GM23338 (cell line): ENCODE results near the gene GPC6. TPM values are rescaled to one million over a fixed set of nuclear protein-coding genes. Genes with fewer than 3 reads are reported as not detected.

ENCODE experiments used
- ATAC-seq: fragments of 200-7000 bp; cut with Tn5 transposase; 3 replicates; pipeline ENCODE4 v1.9.1; 2020
- DNase-seq: peaks from one replicate; pipeline ENCODE4 v3.0.0-alpha.2; 2015; ENCODE audit warnings: low spot score
- H2AFZ ChIP-seq: fragments of 200-600 bp; sonication (generic); 2 replicates; pipeline ENCODE4 v1.8.0; 2016; ENCODE audit warnings: antibody characterized with exemption, mild to moderate bottlenecking, moderate library complexity
- H3F3A ChIP-seq: fragments of 200-600 bp; sonication (generic); replicated peaks from 2 replicates; pipeline ENCODE4 v1.8.0; 2017; ENCODE audit warnings: antibody characterized with exemption, mixed run types, low read depth
- H3K27ac ChIP-seq: fragments of 200-600 bp; sonication (generic); 2 replicates; pipeline ENCODE4 v1.6.1; 2016; ENCODE audit warnings: low read depth
- H3K27me3 ChIP-seq: fragments of 200-600 bp; sonication (generic); 2 replicates; pipeline ENCODE4 v1.8.0; 2016; ENCODE audit warnings: mild to moderate bottlenecking, mixed run types, moderate library complexity; ENCODE audit not compliant: insufficient read depth
- H3K36me3 ChIP-seq: fragments of 200-600 bp; sonication (generic); 2 replicates; pipeline ENCODE4 v1.8.0; 2016; ENCODE audit warnings: mild to moderate bottlenecking; ENCODE audit not compliant: insufficient read depth
- H3K4me1 ChIP-seq: fragments of 200-600 bp; sonication (generic); 2 replicates; pipeline ENCODE4 v1.8.0; 2016; ENCODE audit warnings: mild to moderate bottlenecking, moderate library complexity; ENCODE audit not compliant: insufficient read depth
- H3K4me2 ChIP-seq: fragments of 200-600 bp; sonication (generic); 2 replicates; pipeline ENCODE4 v1.7.1; 2017; ENCODE audit warnings: mixed run types
- H3K4me3 ChIP-seq: fragments of 200-600 bp; sonication (generic); 2 replicates; pipeline ENCODE4 v1.6.1; 2016; ENCODE audit warnings: mixed run types
- H3K79me2 ChIP-seq: fragments of 200-600 bp; sonication (generic); replicated peaks from 2 replicates; pipeline ENCODE4 v1.8.0; 2017; ENCODE audit warnings: mild to moderate bottlenecking; ENCODE audit not compliant: insufficient read depth
- H3K9me2 ChIP-seq: fragments of 200-600 bp; sonication (generic); 2 replicates; pipeline ENCODE4 v1.8.0; 2017; ENCODE audit not compliant: insufficient read depth
- H4K20me1 ChIP-seq: fragments of 200-600 bp; sonication (generic); replicated peaks from 2 replicates; pipeline ENCODE4 v1.8.0; 2017; ENCODE audit warnings: mild to moderate bottlenecking; ENCODE audit not compliant: insufficient read depth
- H3K27ac Mint-ChIP-seq: 2 replicates; pipeline ENCODE4 v1.8.0; 2020; ENCODE audit warnings: inconsistent platforms, mild to moderate bottlenecking, moderate library complexity, mixed read lengths
- H3K27me3 Mint-ChIP-seq: 3 replicates; pipeline ENCODE4 v1.8.0; 2022; ENCODE audit warnings: low read depth, mild to moderate bottlenecking, moderate library complexity, mixed read lengths, inconsistent platforms; ENCODE audit not compliant: insufficient read depth, poor library complexity
- H3K36me3 Mint-ChIP-seq: 3 replicates; pipeline ENCODE4 v1.8.0; 2021; ENCODE audit warnings: low read depth, mild to moderate bottlenecking, inconsistent platforms, moderate library complexity, mixed read lengths
- H3K4me1 Mint-ChIP-seq: 3 replicates; pipeline ENCODE4 v1.8.0; 2020; ENCODE audit warnings: mild to moderate bottlenecking, inconsistent platforms, mixed read lengths
- H3K4me3 Mint-ChIP-seq: 3 replicates; pipeline ENCODE4 v1.8.0; 2021; ENCODE audit warnings: moderate library complexity, mild to moderate bottlenecking, inconsistent platforms, mixed read lengths
- H3K9me3 Mint-ChIP-seq: 3 replicates; pipeline ENCODE4 v1.8.0; 2020; ENCODE audit warnings: moderate library complexity, mild to moderate bottlenecking, inconsistent platforms, mixed read lengths
- CREB1 ChIP-seq: fragments of 250-450 bp; sonication (Bioruptor Pico); IDR thresholded peaks from 2 replicates; pipeline ENCODE4 v1.5.0; 2020; ENCODE audit warnings: low read depth, mild to moderate bottlenecking, moderate library complexity
- EZH2 ChIP-seq: fragments of 200-600 bp; sonication (generic); IDR thresholded peaks from one replicate; pipeline ENCODE4 v1.8.0; 2017; ENCODE audit warnings: antibody characterized with exemption, mild to moderate bottlenecking, low read depth; ENCODE audit not compliant: unreplicated experiment
- EZH2phosphoT487 ChIP-seq: fragments of 200-600 bp; sonication (generic); IDR thresholded peaks from one replicate; pipeline ENCODE4 v1.8.1; 2018; ENCODE audit warnings: antibody characterized with exemption; ENCODE audit not compliant: unreplicated experiment
- JUNB ChIP-seq: IDR thresholded peaks from one replicate; pipeline ENCODE4 v1.6.1; 2016; ENCODE audit warnings: antibody characterized with exemption; ENCODE audit not compliant: unreplicated experiment
- NANOG ChIP-seq: IDR thresholded peaks from 2 replicates; pipeline ENCODE4 v1.6.1; 2016; ENCODE audit warnings: antibody characterized with exemption, borderline replicate concordance
- POLR2AphosphoS5 ChIP-seq: IDR thresholded peaks from 2 replicates; pipeline ENCODE4 v1.6.1; 2016; ENCODE audit warnings: antibody characterized with exemption, low read depth
- STAT1 ChIP-seq: IDR thresholded peaks from one replicate; pipeline ENCODE4 v1.6.1; 2016; ENCODE audit warnings: antibody characterized with exemption; ENCODE audit not compliant: unreplicated experiment
- ZNF114 ChIP-seq: fragments of 250-450 bp; sonication (Bioruptor Pico); IDR thresholded peaks from 2 replicates; pipeline ENCODE4 v1.5.0; 2020; ENCODE audit warnings: mild to moderate bottlenecking, moderate library complexity
- ZNF331 ChIP-seq: fragments of 250-450 bp; sonication (Bioruptor Pico); IDR thresholded peaks from 2 replicates; pipeline ENCODE4 v1.5.0; 2020; ENCODE audit warnings: low read depth, mild to moderate bottlenecking, moderate library complexity
- ZNF462 ChIP-seq: fragments of 250-450 bp; sonication (Bioruptor Pico); IDR thresholded peaks from 2 replicates; pipeline ENCODE4 v1.5.0; 2020; ENCODE audit warnings: mild to moderate bottlenecking, moderate library complexity
- polyA plus RNA-seq: library from polyadenylated mRNA; unstranded; fragments of >200 nt; fragmentation: Nextera tagmentation; extraction: Ambion mirVana; gene quantifications from 2 replicates; pipeline ENCODE4 v1.2.1, GENCODE V29; 2016
- total RNA-seq: library from RNA; depleted of rRNA; stranded (reverse); fragments of >200 nt; shearing (Covaris generic); gene quantifications from 2 replicates; pipeline ENCODE4 v1.2.3, GENCODE V29; 2014
- TF ChIP-seq, protein P1 (sequence below): IDR thresholded peaks from 2 replicates; pipeline ENCODE4 v1.6.1; 2016; ENCODE audit warnings: antibody characterized with exemption
- TF ChIP-seq, protein P2 (sequence below): IDR thresholded peaks from one replicate; pipeline ENCODE4 v1.6.1; 2018; ENCODE audit warnings: antibody characterized with exemption; ENCODE audit not compliant: unreplicated experiment
- TF ChIP-seq, protein P3 (sequence below), 2 experiments: fragments of 200-600 bp in 1 of 2; sonication (generic) in 1 of 2; conservative IDR thresholded peaks; 2 replicates each; pipeline versions ENCODE4 v1.5.1 to v1.6.1; 2016 to 2017; ENCODE audit warnings: antibody characterized with exemption in 2 of 2, low read depth in 2 of 2, mild to moderate bottlenecking in 2 of 2, moderate library complexity in 1 of 2

The GPC6 gene
- total and polyA plus RNA-seq, 2 experiments from 2014 or later: 6.4 to 28.6 TPM

GRCh38 chr13:94160875-94161274, 934.3 kb downstream of the GPC6 start:
- H3K4me3 ChIP-seq: no peak overlapping the region
- no peaks in the 10 kb centered on the region for H4K20me1 ChIP-seq
- H3K4me2 ChIP-seq: no peak overlapping the region
- TF ChIP-seq POLR2AphosphoS5 (no peak), NANOG (no peak), ZNF331 (CRISPR knock-in tag) (no peak), STAT1 (no peak), EZH2 (no peak), ZNF462 (CRISPR knock-in tag) (no peak), ZNF114 (CRISPR knock-in tag) (no peak), JUNB (no peak), EZH2phosphoT487 (no peak), CREB1 (no peak)
- TF ChIP-seq, protein P1, sequence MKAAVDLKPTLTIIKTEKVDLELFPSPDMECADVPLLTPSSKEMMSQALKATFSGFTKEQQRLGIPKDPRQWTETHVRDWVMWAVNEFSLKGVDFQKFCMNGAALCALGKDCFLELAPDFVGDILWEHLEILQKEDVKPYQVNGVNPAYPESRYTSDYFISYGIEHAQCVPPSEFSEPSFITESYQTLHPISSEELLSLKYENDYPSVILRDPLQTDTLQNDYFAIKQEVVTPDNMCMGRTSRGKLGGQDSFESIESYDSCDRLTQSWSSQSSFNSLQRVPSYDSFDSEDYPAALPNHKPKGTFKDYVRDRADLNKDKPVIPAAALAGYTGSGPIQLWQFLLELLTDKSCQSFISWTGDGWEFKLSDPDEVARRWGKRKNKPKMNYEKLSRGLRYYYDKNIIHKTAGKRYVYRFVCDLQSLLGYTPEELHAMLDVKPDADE: no peak
- TF ChIP-seq, protein P2, sequence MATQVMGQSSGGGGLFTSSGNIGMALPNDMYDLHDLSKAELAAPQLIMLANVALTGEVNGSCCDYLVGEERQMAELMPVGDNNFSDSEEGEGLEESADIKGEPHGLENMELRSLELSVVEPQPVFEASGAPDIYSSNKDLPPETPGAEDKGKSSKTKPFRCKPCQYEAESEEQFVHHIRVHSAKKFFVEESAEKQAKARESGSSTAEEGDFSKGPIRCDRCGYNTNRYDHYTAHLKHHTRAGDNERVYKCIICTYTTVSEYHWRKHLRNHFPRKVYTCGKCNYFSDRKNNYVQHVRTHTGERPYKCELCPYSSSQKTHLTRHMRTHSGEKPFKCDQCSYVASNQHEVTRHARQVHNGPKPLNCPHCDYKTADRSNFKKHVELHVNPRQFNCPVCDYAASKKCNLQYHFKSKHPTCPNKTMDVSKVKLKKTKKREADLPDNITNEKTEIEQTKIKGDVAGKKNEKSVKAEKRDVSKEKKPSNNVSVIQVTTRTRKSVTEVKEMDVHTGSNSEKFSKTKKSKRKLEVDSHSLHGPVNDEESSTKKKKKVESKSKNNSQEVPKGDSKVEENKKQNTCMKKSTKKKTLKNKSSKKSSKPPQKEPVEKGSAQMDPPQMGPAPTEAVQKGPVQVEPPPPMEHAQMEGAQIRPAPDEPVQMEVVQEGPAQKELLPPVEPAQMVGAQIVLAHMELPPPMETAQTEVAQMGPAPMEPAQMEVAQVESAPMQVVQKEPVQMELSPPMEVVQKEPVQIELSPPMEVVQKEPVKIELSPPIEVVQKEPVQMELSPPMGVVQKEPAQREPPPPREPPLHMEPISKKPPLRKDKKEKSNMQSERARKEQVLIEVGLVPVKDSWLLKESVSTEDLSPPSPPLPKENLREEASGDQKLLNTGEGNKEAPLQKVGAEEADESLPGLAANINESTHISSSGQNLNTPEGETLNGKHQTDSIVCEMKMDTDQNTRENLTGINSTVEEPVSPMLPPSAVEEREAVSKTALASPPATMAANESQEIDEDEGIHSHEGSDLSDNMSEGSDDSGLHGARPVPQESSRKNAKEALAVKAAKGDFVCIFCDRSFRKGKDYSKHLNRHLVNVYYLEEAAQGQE: no peak
- TF ChIP-seq, protein P3, sequence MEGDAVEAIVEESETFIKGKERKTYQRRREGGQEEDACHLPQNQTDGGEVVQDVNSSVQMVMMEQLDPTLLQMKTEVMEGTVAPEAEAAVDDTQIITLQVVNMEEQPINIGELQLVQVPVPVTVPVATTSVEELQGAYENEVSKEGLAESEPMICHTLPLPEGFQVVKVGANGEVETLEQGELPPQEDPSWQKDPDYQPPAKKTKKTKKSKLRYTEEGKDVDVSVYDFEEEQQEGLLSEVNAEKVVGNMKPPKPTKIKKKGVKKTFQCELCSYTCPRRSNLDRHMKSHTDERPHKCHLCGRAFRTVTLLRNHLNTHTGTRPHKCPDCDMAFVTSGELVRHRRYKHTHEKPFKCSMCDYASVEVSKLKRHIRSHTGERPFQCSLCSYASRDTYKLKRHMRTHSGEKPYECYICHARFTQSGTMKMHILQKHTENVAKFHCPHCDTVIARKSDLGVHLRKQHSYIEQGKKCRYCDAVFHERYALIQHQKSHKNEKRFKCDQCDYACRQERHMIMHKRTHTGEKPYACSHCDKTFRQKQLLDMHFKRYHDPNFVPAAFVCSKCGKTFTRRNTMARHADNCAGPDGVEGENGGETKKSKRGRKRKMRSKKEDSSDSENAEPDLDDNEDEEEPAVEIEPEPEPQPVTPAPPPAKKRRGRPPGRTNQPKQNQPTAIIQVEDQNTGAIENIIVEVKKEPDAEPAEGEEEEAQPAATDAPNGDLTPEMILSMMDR (conservative IDR thresholded peaks at IDR 0.05; ENCODE audit: low read depth in 2 of 2): no peak
- no peaks in the 10 kb centered on the region for H3K27me3 ChIP-seq
- ATAC-seq (no peak), DNase-seq (no peak)
- H3K27ac ChIP-seq: no peak overlapping the region
- H3K36me3 Mint-ChIP-seq: peaks cover 3% of the 10 kb centered on the region; the same call in 2 of the 3 replicates
- no peak overlapping the region for H3K4me3 Mint-ChIP-seq
- no peak overlapping the region for H2AFZ ChIP-seq
- no peaks in the 10 kb centered on the region for H3K9me2 ChIP-seq
- H3K27me3 Mint-ChIP-seq: no peaks in the 10 kb centered on the region
- H3K36me3 ChIP-seq: no peaks in the 10 kb centered on the region
- H3K4me1 ChIP-seq: no peaks in the 10 kb centered on the region
- H3K27ac Mint-ChIP-seq: no peak overlapping the region
- no peaks in the 10 kb centered on the region for H3F3A ChIP-seq
- H3K4me1 Mint-ChIP-seq: no peaks in the 10 kb centered on the region; the same call in 2 of the 3 replicates
- peaks cover 3% of the 10 kb centered on the region; the same call in 2 of the 3 replicates for H3K9me3 Mint-ChIP-seq
- H3K79me2 ChIP-seq: no peaks in the 10 kb centered on the region
